Measurements from ENCODE around the gene GTPBP4. TPM values are rescaled to one million over a fixed set of nuclear protein-coding genes. Genes with fewer than 3 reads are reported as not detected.
A peak's percentile ranks its signal among the peaks of the same experiment; 100 is the strongest.

The GTPBP4 gene
- total and polyA plus RNA-seq, 2 of the 13 experiments (the other 11 are each of a cell fraction or from before 2014, with no cell fraction given) = 24.1 to 85.5 TPM

DNA sequence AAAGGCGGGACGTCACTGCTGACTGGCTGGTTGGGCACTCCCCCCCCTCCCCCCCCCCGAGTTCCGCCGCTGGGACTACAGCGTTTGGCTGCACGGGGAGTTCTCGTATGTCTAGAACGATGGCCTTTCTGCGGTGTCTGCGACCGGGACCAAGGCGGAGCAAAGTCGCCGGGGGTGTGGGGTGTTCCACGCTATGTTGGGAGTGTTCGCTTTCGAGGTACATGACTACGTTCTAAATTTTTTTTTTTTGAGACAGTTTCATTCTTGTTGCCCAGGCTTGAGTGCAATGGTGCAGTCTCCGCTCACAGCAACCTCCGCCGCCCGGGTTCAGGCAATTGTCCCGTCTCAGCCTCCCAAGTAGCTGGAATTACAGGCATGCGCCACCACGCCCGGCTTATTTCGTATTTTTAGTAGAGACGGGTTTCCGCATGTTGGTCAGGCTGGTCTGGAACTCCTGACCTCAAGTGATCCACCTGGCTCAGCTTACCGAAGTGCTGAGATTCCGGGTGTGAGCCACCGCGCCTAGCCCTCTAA lies 61.3 kb downstream of the GTPBP4 start (continued):
- TF ChIP-seq, protein P1, sequence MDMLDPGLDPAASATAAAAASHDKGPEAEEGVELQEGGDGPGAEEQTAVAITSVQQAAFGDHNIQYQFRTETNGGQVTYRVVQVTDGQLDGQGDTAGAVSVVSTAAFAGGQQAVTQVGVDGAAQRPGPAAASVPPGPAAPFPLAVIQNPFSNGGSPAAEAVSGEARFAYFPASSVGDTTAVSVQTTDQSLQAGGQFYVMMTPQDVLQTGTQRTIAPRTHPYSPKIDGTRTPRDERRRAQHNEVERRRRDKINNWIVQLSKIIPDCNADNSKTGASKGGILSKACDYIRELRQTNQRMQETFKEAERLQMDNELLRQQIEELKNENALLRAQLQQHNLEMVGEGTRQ (IDR thresholded peaks at IDR 0.05; ENCODE audit: low read depth, low read length) = no peak
- TF ChIP-seq, protein P1 (CRISPR knock-in tag; IDR thresholded peaks at IDR 0.05; ENCODE audit: borderline replicate concordance) = 0 out of 2 replicates have a peak, but pooled peaks have one; percentile 10
- TF ChIP-seq, protein P2, sequence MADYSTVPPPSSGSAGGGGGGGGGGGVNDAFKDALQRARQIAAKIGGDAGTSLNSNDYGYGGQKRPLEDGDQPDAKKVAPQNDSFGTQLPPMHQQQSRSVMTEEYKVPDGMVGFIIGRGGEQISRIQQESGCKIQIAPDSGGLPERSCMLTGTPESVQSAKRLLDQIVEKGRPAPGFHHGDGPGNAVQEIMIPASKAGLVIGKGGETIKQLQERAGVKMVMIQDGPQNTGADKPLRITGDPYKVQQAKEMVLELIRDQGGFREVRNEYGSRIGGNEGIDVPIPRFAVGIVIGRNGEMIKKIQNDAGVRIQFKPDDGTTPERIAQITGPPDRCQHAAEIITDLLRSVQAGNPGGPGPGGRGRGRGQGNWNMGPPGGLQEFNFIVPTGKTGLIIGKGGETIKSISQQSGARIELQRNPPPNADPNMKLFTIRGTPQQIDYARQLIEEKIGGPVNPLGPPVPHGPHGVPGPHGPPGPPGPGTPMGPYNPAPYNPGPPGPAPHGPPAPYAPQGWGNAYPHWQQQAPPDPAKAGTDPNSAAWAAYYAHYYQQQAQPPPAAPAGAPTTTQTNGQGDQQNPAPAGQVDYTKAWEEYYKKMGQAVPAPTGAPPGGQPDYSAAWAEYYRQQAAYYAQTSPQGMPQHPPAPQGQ (CRISPR knock-in tag; IDR thresholded peaks at IDR 0.05; ENCODE audit: borderline replicate concordance) = 0 out of 2 replicates have a peak, but pooled peaks have one; percentile 17
- TF ChIP-seq, protein P3, sequence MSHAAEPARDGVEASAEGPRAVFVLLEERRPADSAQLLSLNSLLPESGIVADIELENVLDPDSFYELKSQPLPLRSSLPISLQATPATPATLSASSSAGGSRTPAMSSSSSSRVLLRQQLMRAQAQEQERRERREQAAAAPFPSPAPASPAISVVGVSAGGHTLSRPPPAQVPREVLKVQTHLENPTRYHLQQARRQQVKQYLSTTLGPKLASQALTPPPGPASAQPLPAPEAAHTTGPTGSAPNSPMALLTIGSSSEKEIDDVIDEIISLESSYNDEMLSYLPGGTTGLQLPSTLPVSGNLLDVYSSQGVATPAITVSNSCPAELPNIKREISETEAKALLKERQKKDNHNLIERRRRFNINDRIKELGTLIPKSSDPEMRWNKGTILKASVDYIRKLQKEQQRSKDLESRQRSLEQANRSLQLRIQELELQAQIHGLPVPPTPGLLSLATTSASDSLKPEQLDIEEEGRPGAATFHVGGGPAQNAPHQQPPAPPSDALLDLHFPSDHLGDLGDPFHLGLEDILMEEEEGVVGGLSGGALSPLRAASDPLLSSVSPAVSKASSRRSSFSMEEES (CRISPR knock-in tag; IDR thresholded peaks at IDR 0.05) = no peak
- TF ChIP-seq, protein P4, sequence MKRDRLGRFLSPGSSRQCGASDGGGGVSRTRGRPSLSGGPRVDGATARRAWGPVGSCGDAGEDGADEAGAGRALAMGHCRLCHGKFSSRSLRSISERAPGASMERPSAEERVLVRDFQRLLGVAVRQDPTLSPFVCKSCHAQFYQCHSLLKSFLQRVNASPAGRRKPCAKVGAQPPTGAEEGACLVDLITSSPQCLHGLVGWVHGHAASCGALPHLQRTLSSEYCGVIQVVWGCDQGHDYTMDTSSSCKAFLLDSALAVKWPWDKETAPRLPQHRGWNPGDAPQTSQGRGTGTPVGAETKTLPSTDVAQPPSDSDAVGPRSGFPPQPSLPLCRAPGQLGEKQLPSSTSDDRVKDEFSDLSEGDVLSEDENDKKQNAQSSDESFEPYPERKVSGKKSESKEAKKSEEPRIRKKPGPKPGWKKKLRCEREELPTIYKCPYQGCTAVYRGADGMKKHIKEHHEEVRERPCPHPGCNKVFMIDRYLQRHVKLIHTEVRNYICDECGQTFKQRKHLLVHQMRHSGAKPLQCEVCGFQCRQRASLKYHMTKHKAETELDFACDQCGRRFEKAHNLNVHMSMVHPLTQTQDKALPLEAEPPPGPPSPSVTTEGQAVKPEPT (CRISPR knock-in tag; IDR thresholded peaks at IDR 0.05; ENCODE audit: low read depth) = no peak
- TF ChIP-seq ZNF12 (CRISPR knock-in tag; IDR thresholded peaks at IDR 0.05) (no peak), KMT2B (CRISPR knock-in tag; IDR thresholded peaks at IDR 0.05) (peak; percentile 10; the same call in 1 of the 2 replicates), ZNF761 (CRISPR knock-in tag; conservative IDR thresholded peaks at IDR 0.05) (no peak), AHR (CRISPR knock-in tag; IDR thresholded peaks at IDR 0.05) (no peak), ZNF44 (CRISPR knock-in tag; IDR thresholded peaks at IDR 0.05) (no peak), ZFP90 (CRISPR knock-in tag; IDR thresholded peaks at IDR 0.05; ENCODE audit: borderline replicate concordance) (no peak)
- TF ChIP-seq, protein P5, sequence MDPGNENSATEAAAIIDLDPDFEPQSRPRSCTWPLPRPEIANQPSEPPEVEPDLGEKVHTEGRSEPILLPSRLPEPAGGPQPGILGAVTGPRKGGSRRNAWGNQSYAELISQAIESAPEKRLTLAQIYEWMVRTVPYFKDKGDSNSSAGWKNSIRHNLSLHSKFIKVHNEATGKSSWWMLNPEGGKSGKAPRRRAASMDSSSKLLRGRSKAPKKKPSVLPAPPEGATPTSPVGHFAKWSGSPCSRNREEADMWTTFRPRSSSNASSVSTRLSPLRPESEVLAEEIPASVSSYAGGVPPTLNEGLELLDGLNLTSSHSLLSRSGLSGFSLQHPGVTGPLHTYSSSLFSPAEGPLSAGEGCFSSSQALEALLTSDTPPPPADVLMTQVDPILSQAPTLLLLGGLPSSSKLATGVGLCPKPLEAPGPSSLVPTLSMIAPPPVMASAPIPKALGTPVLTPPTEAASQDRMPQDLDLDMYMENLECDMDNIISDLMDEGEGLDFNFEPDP (CRISPR knock-in tag; conservative IDR thresholded peaks at IDR 0.05) = no peak

All from HepG2 (cell line).